Osteoblast (primary cell): ENCODE data around the gene CPNE1. TPM values are rescaled to one million over a fixed set of nuclear protein-coding genes. Genes with fewer than 3 reads are reported as not detected.

Experiments used
- DNase-seq: peaks from one replicate; pipeline ENCODE4 v3.0.0; 2011; ENCODE audit warnings: low spot score, mixed read lengths; ENCODE audit not compliant: insufficient read length; ENCODE audit errors: missing footprints
- H2AFZ ChIP-seq: 2 replicates; pipeline ENCODE4 v1.6.0; 2011; ENCODE audit warnings: mild to moderate bottlenecking, low read length
- H3K27ac ChIP-seq: 2 replicates; pipeline ENCODE4 v1.5.1; 2011; ENCODE audit warnings: mild to moderate bottlenecking, low read depth, low read length, moderate library complexity
- H3K27me3 ChIP-seq: 2 replicates; pipeline ENCODE4 v1.6.0; 2012; ENCODE audit warnings: mild to moderate bottlenecking, control low read depth, inconsistent platforms, low read length, moderate library complexity; ENCODE audit not compliant: insufficient read depth
- H3K36me3 ChIP-seq: 2 replicates; pipeline ENCODE4 v1.5.1; 2011; ENCODE audit warnings: mild to moderate bottlenecking, low read length, control low read depth, moderate library complexity; ENCODE audit not compliant: insufficient read depth
- H3K4me1 ChIP-seq: 2 replicates; pipeline ENCODE4 v1.5.1; 2011; ENCODE audit warnings: mild to moderate bottlenecking, low read length, control low read depth, moderate library complexity; ENCODE audit not compliant: insufficient read depth
- H3K4me2 ChIP-seq: 2 replicates; pipeline ENCODE4 v1.6.0; 2011; ENCODE audit warnings: mild to moderate bottlenecking, low read length; ENCODE audit not compliant: insufficient read depth
- H3K4me3 ChIP-seq: fragments of 200-600 bp; sonication (generic); 3 replicates; pipeline ENCODE4 v1.5.1; 2012; ENCODE audit warnings: mild to moderate bottlenecking, low read length, inconsistent platforms; ENCODE audit not compliant: insufficient read depth
- H3K79me2 ChIP-seq: 2 replicates; pipeline ENCODE4 v1.6.0; 2012; ENCODE audit warnings: mild to moderate bottlenecking, low read length, control low read depth, inconsistent platforms; ENCODE audit not compliant: insufficient read depth
- H3K9me3 ChIP-seq: 2 replicates; pipeline ENCODE4 v1.5.1; 2011; ENCODE audit warnings: low read depth, low read length, control low read depth
- H4K20me1 ChIP-seq: 2 replicates; pipeline ENCODE4 v1.6.0; 2012; ENCODE audit warnings: mild to moderate bottlenecking, low read length, control low read depth; ENCODE audit not compliant: insufficient read depth
- total RNA-seq: library from RNA; depleted of rRNA; stranded (reverse); fragments of >200 nt; gene quantifications from 2 replicates; pipeline ENCODE4 v1.2.3, GENCODE V29; 2012
- TF ChIP-seq, protein P1 (sequence below): IDR thresholded peaks from 2 replicates; pipeline ENCODE4 v1.5.1; 2011; ENCODE audit warnings: mild to moderate bottlenecking, low read depth, low read length, moderate library complexity; ENCODE audit errors: extremely low read depth

CPNE1 gene
- total RNA-seq, 1 donor, result 165 TPM

- no peaks in the 10 kb centered on the region for H3K79me2 ChIP-seq
- no peaks in the 10 kb centered on the region for H3K9me3 ChIP-seq
- H3K36me3 ChIP-seq, result no peaks in the 10 kb centered on the region
- H3K27me3 ChIP-seq, result peaks cover 25% of the 10 kb centered on the region
- H3K4me1 ChIP-seq, result peaks cover 7% of the 10 kb centered on the region
- DNase-seq, result no peak
- no peak overlapping the region for H3K4me3 ChIP-seq
- no peak overlapping the region for H3K27ac ChIP-seq
- TF ChIP-seq, protein P1, sequence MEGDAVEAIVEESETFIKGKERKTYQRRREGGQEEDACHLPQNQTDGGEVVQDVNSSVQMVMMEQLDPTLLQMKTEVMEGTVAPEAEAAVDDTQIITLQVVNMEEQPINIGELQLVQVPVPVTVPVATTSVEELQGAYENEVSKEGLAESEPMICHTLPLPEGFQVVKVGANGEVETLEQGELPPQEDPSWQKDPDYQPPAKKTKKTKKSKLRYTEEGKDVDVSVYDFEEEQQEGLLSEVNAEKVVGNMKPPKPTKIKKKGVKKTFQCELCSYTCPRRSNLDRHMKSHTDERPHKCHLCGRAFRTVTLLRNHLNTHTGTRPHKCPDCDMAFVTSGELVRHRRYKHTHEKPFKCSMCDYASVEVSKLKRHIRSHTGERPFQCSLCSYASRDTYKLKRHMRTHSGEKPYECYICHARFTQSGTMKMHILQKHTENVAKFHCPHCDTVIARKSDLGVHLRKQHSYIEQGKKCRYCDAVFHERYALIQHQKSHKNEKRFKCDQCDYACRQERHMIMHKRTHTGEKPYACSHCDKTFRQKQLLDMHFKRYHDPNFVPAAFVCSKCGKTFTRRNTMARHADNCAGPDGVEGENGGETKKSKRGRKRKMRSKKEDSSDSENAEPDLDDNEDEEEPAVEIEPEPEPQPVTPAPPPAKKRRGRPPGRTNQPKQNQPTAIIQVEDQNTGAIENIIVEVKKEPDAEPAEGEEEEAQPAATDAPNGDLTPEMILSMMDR, result no peak
- H4K20me1 ChIP-seq, result no peaks in the 10 kb centered on the region
- no peak overlapping the region for H2AFZ ChIP-seq
- H3K4me2 ChIP-seq, result no peak overlapping the region
Measured at GRCh38 chr20:35598899-35599775, 65.6 kb downstream of the CPNE1 start.

DNA sequence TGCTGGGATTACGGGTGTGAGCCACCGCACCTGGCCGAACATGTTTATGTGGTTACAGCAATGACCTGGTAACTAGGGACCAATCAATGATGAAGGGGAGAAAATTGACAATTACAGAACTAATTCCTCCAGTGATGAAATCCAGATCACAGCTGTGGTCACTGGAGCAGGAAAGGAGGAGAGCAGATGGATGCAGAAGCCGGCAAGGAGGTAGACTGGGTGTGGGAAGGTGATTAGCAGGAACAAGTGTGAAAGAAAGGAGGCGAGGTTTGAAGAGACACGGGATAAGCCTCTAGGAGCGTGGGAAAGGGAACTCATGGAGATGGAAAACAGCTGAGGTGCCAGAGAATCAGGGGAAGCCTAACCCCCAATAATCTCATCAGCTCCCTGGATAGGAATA, 66.2 kb downstream of the CPNE1 start:
- no peaks in the 10 kb centered on the region for H3K9me3 ChIP-seq
- peaks cover 7% of the 10 kb centered on the region for H3K4me1 ChIP-seq
- no peak overlapping the region for H2AFZ ChIP-seq
- no peak overlapping the region for H3K4me3 ChIP-seq
- no peak for DNase-seq
- H3K27ac ChIP-seq, result no peak overlapping the region
- no peaks in the 10 kb centered on the region for H3K36me3 ChIP-seq
- H3K4me2 ChIP-seq, result no peak overlapping the region
- H4K20me1 ChIP-seq, result no peaks in the 10 kb centered on the region
- no peaks in the 10 kb centered on the region for H3K79me2 ChIP-seq
- peaks cover 25% of the 10 kb centered on the region for H3K27me3 ChIP-seq
- TF ChIP-seq, protein P1, result no peak

GRCh38 chr20:35597186-35597585, 67.5 kb downstream of the CPNE1 start:
- Histone ChIP-seq H4K20me1 (no peaks in the 10 kb centered on the region), H3K27me3 (peaks cover 21% of the 10 kb centered on the region), H3K4me2 (no peak overlapping the region), H2AFZ (no peak overlapping the region), H3K4me3 (no peak overlapping the region), H3K9me3 (no peaks in the 10 kb centered on the region), H3K27ac (no peak overlapping the region), H3K79me2 (no peaks in the 10 kb centered on the region), H3K4me1 (peaks cover 7% of the 10 kb centered on the region), H3K36me3 (no peaks in the 10 kb centered on the region)
- TF ChIP-seq, protein P1, result no peak
- no peak for DNase-seq

GRCh38 chr20:35595901-35596300, 68.8 kb downstream of the CPNE1 start:
- Histone ChIP-seq H3K27me3 (peaks cover 14% of the 10 kb centered on the region), H4K20me1 (no peaks in the 10 kb centered on the region), H3K79me2 (no peaks in the 10 kb centered on the region), H3K36me3 (no peaks in the 10 kb centered on the region), H3K4me1 (peaks cover 2% of the 10 kb centered on the region), H3K27ac (no peak overlapping the region), H3K9me3 (no peaks in the 10 kb centered on the region), H3K4me3 (no peak overlapping the region), H3K4me2 (no peak overlapping the region), H2AFZ (no peak overlapping the region)
- TF ChIP-seq, protein P1, result no peak
- no peak for DNase-seq
